ENCODE results near the gene IER3IP1. TPM values are rescaled to one million over a fixed set of nuclear protein-coding genes. Genes with fewer than 3 reads are reported as not detected.

The IER3IP1 gene
- total RNA-seq, 1 experiment from 2014 or later = 7.6 TPM

DNA sequence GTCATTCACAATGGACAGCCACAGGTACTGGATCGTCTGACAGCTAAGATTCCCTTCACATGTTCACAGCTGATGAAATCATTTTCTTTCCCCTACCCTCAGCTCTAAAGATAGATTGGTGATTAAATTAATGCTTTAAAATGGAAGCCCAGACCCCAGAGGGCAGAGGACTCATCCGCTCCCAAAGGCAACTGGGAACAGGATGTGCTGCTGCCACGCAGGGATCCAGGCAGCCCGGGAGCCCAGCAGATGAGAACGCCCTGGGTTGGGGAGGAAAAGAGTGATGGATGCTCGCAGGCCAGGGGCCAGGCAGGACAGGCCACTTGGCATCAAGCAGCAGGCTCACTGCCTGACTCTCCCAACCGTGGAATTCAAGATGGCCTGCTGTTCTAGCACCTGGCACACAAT is 67.2 kb downstream of the IER3IP1 start:
- Histone ChIP-seq H3K18ac (ENCODE audit: insufficient read length, low read depth, low read length) (no peak overlapping the region), H4K5ac (ENCODE audit: insufficient read length, low read depth, low read length) (no peak overlapping the region), H4K8ac (replicated peaks; ENCODE audit: insufficient read length, low read depth, low read length) (no peak overlapping the region), H3K14ac (ENCODE audit: insufficient read depth, low read length) (no peak overlapping the region), H3K56ac (ENCODE audit: insufficient read length, low read depth, low read length) (no peak overlapping the region), H3K9ac (ENCODE audit: extremely low read depth, insufficient read length, low read length) (no peak overlapping the region), H4K91ac (ENCODE audit: insufficient read length, low read depth, low read length) (no peak overlapping the region), H3K4me1 (ENCODE audit: insufficient read depth, low read length) (no peaks in the 10 kb centered on the region), H3T11ph (ENCODE audit: low read length) (no peak overlapping the region), H2AFZ (ENCODE audit: low read length) (no peak overlapping the region), H3K4me2 (ENCODE audit: insufficient read depth, insufficient read length, low read length) (no peak overlapping the region), H3K79me1 (ENCODE audit: insufficient read depth, low read depth, low read length, poor library complexity, severe bottlenecking) (no peaks in the 10 kb centered on the region), H3K23ac (ENCODE audit: insufficient read length, low read depth, low read length) (no peak overlapping the region), H3K9me3 (ENCODE audit: control insufficient read depth, low read depth, low read length) (no peaks in the 10 kb centered on the region), H3K79me2 (ENCODE audit: insufficient read depth, low read length) (no peaks in the 10 kb centered on the region), H3K27ac (ENCODE audit: insufficient read length, low read depth, low read length) (no peak overlapping the region), H2BK20ac (ENCODE audit: low read depth, low read length, poor library complexity, severe bottlenecking) (no peak overlapping the region), H2AK5ac (ENCODE audit: insufficient read length, low read length) (no peak overlapping the region), H2BK5ac (ENCODE audit: insufficient read length, low read length) (no peak overlapping the region), H4K20me1 (ENCODE audit: control insufficient read depth, insufficient read depth, insufficient read length) (no peaks in the 10 kb centered on the region), H3K4ac (ENCODE audit: low read depth, low read length) (no peak overlapping the region), H3K23me2 (ENCODE audit: insufficient read length, low read depth, low read length, poor library complexity, severe bottlenecking) (no peaks in the 10 kb centered on the region), H2BK120ac (ENCODE audit: low read depth, low read length, poor library complexity, severe bottlenecking) (no peak overlapping the region), H2BK12ac (ENCODE audit: insufficient read length, low read depth, low read length) (no peak overlapping the region), H3K27me3 (ENCODE audit: insufficient read depth, low read length) (no peaks in the 10 kb centered on the region), H2BK15ac (ENCODE audit: low read depth, low read length) (no peak overlapping the region)
- DNase-seq = peak; percentile 29
- Mint-ChIP-seq H3K4me3 (no peak overlapping the region), H3K27ac (peak overlapping the region in 2 of 3 experiments; percentile 85 to 95; a peak in 4 of 7 replicates), H3K36me3 (ENCODE audit: insufficient read depth in 1 of 3, low read depth in 3 of 3) (peaks cover 9 to 45% (median 38%) of the 10 kb centered on the region in 3 experiments; a peak in 6 of 7 replicates), H3K27me3 (ENCODE audit: low read depth) (no peaks in the 10 kb centered on the region), H3K4me1 (peaks cover 61% of the 10 kb centered on the region in 2 experiments), H3K9me3 (no peaks in the 10 kb centered on the region)
- TF ChIP-seq, protein P1, sequence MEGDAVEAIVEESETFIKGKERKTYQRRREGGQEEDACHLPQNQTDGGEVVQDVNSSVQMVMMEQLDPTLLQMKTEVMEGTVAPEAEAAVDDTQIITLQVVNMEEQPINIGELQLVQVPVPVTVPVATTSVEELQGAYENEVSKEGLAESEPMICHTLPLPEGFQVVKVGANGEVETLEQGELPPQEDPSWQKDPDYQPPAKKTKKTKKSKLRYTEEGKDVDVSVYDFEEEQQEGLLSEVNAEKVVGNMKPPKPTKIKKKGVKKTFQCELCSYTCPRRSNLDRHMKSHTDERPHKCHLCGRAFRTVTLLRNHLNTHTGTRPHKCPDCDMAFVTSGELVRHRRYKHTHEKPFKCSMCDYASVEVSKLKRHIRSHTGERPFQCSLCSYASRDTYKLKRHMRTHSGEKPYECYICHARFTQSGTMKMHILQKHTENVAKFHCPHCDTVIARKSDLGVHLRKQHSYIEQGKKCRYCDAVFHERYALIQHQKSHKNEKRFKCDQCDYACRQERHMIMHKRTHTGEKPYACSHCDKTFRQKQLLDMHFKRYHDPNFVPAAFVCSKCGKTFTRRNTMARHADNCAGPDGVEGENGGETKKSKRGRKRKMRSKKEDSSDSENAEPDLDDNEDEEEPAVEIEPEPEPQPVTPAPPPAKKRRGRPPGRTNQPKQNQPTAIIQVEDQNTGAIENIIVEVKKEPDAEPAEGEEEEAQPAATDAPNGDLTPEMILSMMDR (conservative IDR thresholded peaks at IDR 0.05) = no peak
- no CpG with 5 or more reads among the region's 7 CpGs for WGBS (ENCODE audit: extremely low coverage, insufficient read length, low lambda C conversion rate)
